ENCODE measurements around the gene ACTL6B. TPM values are rescaled to one million over a fixed set of nuclear protein-coding genes. Genes with fewer than 3 reads are reported as not detected.

Gene ACTL6B
- total and polyA plus RNA-seq, 4 donors = not detected

DNA sequence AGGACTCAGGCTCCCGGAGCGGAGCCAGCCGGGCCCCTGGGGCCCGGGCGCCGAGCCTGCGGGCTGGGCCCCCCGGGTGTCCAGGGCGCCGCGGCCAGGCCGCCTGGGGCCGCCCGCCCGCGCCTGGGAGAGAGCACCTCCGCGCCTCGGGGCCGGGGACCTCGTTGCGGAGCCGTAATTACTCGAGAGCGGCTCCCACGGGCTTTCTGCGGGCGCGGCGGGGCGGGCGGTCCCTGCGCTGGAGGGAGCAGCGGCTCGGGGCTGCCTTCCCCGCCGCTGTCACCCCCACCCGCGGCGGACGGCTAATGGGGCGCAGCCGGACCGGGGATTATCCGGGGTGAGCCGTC, 18.8 kb upstream of the ACTL6B start:
- no peaks in the 10 kb centered on the region for H3K9me3 ChIP-seq (ENCODE audit: control insufficient read depth in 4 of 4, low read length in 3 of 4)
- peaks cover 0 to 11% (median 8%) of the 10 kb centered on the region in 4 donors for H3K4me1 ChIP-seq (ENCODE audit: control insufficient read depth in 4 of 4, insufficient read depth in 4 of 4, low read length in 3 of 4)
- peak overlapping the region; percentile 94 to 100 for H3K27ac ChIP-seq (ENCODE audit: low read depth in 1 of 2, low read length in 2 of 2)
- peaks cover 9 to 26% (median 14%) of the 10 kb centered on the region in 4 donors for H3K36me3 ChIP-seq (ENCODE audit: control insufficient read depth in 4 of 4, insufficient read depth in 3 of 4, low read depth in 1 of 4, low read length in 3 of 4)
- peak overlapping the region in 1 of 2 donors; percentile 77 for H3K9ac ChIP-seq (ENCODE audit: low read depth in 1 of 2, low read length in 2 of 2)
- no peak for TF ChIP-seq EGR1 (IDR thresholded peaks at IDR 0.05; ENCODE audit: low read depth in 2 of 2)
- TF ChIP-seq, protein P1, sequence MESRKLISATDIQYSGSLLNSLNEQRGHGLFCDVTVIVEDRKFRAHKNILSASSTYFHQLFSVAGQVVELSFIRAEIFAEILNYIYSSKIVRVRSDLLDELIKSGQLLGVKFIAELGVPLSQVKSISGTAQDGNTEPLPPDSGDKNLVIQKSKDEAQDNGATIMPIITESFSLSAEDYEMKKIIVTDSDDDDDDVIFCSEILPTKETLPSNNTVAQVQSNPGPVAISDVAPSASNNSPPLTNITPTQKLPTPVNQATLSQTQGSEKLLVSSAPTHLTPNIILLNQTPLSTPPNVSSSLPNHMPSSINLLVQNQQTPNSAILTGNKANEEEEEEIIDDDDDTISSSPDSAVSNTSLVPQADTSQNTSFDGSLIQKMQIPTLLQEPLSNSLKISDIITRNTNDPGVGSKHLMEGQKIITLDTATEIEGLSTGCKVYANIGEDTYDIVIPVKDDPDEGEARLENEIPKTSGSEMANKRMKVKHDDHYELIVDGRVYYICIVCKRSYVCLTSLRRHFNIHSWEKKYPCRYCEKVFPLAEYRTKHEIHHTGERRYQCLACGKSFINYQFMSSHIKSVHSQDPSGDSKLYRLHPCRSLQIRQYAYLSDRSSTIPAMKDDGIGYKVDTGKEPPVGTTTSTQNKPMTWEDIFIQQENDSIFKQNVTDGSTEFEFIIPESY (IDR thresholded peaks at IDR 0.05) = no peak
- TF ChIP-seq SP1 (IDR thresholded peaks at IDR 0.05) = no peak
- TF ChIP-seq CTCF (IDR thresholded peaks at IDR 0.05; ENCODE audit: low read depth, low read length, missing input control) = no peak
- TF ChIP-seq, protein P2, sequence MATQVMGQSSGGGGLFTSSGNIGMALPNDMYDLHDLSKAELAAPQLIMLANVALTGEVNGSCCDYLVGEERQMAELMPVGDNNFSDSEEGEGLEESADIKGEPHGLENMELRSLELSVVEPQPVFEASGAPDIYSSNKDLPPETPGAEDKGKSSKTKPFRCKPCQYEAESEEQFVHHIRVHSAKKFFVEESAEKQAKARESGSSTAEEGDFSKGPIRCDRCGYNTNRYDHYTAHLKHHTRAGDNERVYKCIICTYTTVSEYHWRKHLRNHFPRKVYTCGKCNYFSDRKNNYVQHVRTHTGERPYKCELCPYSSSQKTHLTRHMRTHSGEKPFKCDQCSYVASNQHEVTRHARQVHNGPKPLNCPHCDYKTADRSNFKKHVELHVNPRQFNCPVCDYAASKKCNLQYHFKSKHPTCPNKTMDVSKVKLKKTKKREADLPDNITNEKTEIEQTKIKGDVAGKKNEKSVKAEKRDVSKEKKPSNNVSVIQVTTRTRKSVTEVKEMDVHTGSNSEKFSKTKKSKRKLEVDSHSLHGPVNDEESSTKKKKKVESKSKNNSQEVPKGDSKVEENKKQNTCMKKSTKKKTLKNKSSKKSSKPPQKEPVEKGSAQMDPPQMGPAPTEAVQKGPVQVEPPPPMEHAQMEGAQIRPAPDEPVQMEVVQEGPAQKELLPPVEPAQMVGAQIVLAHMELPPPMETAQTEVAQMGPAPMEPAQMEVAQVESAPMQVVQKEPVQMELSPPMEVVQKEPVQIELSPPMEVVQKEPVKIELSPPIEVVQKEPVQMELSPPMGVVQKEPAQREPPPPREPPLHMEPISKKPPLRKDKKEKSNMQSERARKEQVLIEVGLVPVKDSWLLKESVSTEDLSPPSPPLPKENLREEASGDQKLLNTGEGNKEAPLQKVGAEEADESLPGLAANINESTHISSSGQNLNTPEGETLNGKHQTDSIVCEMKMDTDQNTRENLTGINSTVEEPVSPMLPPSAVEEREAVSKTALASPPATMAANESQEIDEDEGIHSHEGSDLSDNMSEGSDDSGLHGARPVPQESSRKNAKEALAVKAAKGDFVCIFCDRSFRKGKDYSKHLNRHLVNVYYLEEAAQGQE (IDR thresholded peaks at IDR 0.05) = no peak
- TF ChIP-seq HNF4G (IDR thresholded peaks at IDR 0.05) = no peak
- no peak for TF ChIP-seq YY1 (IDR thresholded peaks at IDR 0.05)
- TF ChIP-seq RAD21 (IDR thresholded peaks at IDR 0.05) = no peak
- TF ChIP-seq FOXA1 (IDR thresholded peaks at IDR 0.05) = no peak
- TF ChIP-seq FOXA2 (IDR thresholded peaks at IDR 0.05) = no peak
- no peak for TF ChIP-seq JUND (IDR thresholded peaks at IDR 0.05)
- TF ChIP-seq ATF3 (IDR thresholded peaks at IDR 0.05) = no peak
- H3K4me3 ChIP-seq (ENCODE audit: low read depth in 1 of 3, low read length in 3 of 3) = peak overlapping the region; percentile 81 to 92 (median 91)
- DNase-seq (ENCODE audit: low spot score) = no peak
- WGBS = under 1% methylated on average over 46 of the region's 46 CpGs
- H3K27me3 ChIP-seq (ENCODE audit: control insufficient read depth in 4 of 4, insufficient read depth in 4 of 4, low read length in 3 of 4) = no peaks in the 10 kb centered on the region

DNA sequence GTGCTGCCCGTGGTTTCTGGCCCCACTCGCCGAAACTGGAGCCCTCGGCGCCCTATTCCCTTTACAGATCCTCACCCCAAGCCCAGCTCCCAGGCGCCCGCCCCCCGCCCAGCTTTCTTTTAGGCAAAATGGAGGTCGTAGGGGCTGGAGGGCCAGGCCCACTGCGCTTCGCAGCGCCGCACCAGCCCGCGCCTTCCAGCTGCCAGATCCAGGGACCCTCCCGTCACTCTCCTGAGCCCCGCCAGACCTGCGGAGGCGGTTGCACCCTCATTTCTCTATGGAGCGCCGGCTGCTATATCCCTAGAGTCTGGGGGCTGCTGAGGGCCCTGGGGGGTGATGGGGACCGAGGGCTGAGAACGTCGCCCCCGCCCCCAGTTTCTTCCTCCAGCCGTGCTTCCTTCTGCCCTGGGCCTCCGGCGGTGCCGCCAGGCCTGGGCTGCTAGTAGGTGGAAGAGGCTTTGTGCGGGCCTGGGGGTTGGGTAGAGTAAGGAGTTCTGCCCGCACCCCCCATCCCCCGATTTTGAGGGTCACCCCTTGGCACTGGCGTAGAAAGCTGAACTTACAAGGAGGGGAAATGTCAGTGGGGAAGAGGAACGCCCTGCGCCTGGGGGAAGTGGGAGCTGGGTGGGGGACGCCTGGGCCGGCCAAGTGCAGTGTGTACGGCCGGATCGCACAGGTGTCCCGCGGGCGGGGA, 18.3 kb upstream of the ACTL6B start:
- H3K4me1 ChIP-seq (ENCODE audit: control insufficient read depth in 4 of 4, insufficient read depth in 4 of 4, low read length in 3 of 4) = peaks cover 0 to 11% (median 7%) of the 10 kb centered on the region in 4 donors
- WGBS = under 1% methylated on average over 43 of the region's 43 CpGs
- peak overlapping the region; percentile 94 to 100 for H3K27ac ChIP-seq (ENCODE audit: low read depth in 1 of 2, low read length in 2 of 2)
- no peak for DNase-seq (ENCODE audit: low spot score)
- H3K9me3 ChIP-seq (ENCODE audit: control insufficient read depth in 4 of 4, low read length in 3 of 4) = no peaks in the 10 kb centered on the region
- TF ChIP-seq RAD21 (IDR thresholded peaks at IDR 0.05) = no peak
- no peak for TF ChIP-seq SP1 (IDR thresholded peaks at IDR 0.05)
- TF ChIP-seq NR2F2 (IDR thresholded peaks at IDR 0.05) = no peak
- TF ChIP-seq MAX (IDR thresholded peaks at IDR 0.05) = no peak
- no peak for TF ChIP-seq EGR1 (IDR thresholded peaks at IDR 0.05; ENCODE audit: low read depth in 2 of 2)
- TF ChIP-seq GABPA (IDR thresholded peaks at IDR 0.05 in 1 of 2, conservative IDR thresholded peaks at IDR 0.05 in 1 of 2) = no peak
- no peak for TF ChIP-seq HNF4G (IDR thresholded peaks at IDR 0.05)
- TF ChIP-seq FOXA2 (IDR thresholded peaks at IDR 0.05) = no peak
- TF ChIP-seq TAF1 (conservative IDR thresholded peaks at IDR 0.05) = no peak
- no peak for TF ChIP-seq CTCF (IDR thresholded peaks at IDR 0.05; ENCODE audit: low read depth, low read length, missing input control)
- no peak for TF ChIP-seq FOXA1 (IDR thresholded peaks at IDR 0.05)
- no peak for TF ChIP-seq RXRA (IDR thresholded peaks at IDR 0.05)
- TF ChIP-seq ATF3 (IDR thresholded peaks at IDR 0.05) = no peak
- peak overlapping the region; percentile 70 to 77 for H3K9ac ChIP-seq (ENCODE audit: low read depth in 1 of 2, low read length in 2 of 2)
- H3K4me3 ChIP-seq (ENCODE audit: low read depth in 1 of 3, low read length in 3 of 3) = peak overlapping the region; percentile 81 to 92 (median 91)
- H3K36me3 ChIP-seq (ENCODE audit: control insufficient read depth in 4 of 4, insufficient read depth in 3 of 4, low read depth in 1 of 4, low read length in 3 of 4) = peaks cover 9 to 26% (median 14%) of the 10 kb centered on the region in 4 donors
- no peaks in the 10 kb centered on the region for H3K27me3 ChIP-seq (ENCODE audit: control insufficient read depth in 4 of 4, insufficient read depth in 4 of 4, low read length in 3 of 4)

Measured in liver (tissue), 9 donors.